ENCODE results near the gene NAGS.
A peak's percentile ranks its signal among the peaks of the same experiment; 100 is the strongest.

NAGS gene

DNA sequence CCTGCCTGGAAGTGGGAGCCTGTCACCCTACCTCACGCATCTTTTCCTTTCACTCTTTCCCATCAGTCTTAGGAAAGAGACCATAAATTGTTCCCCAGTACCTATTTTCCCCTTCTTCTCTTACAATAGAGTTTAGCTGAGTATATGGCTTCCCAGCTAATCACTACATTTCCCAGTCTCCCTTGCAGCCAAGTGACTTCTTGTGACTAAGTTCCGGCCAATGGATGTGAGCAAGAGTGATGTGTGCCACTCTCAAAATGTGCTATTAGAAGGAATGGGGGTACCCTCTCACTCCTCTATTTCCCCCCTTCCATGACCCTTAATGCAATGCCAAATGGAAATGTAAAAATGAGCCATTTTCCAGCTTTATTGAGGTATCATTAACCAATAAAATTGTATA, 42.5 kb upstream of the NAGS start:
- H4K8ac ChIP-seq (ENCODE audit: low read depth, low read length): no peak overlapping the region
- no peak overlapping the region for H4K91ac ChIP-seq (ENCODE audit: low read depth, low read length, poor library complexity)
- no peak overlapping the region for H3K4me3 ChIP-seq (ENCODE audit: low read length in 2 of 2)
- no peak overlapping the region for H2BK12ac ChIP-seq (ENCODE audit: low read length)
- H3K23ac ChIP-seq (ENCODE audit: low read depth, low read length, poor library complexity): no peak overlapping the region
- no peak overlapping the region for H3K18ac ChIP-seq (ENCODE audit: low read length)
- H3K4ac ChIP-seq (ENCODE audit: low read length): no peak overlapping the region
- WGBS, 2 donors (ENCODE audit: extremely low coverage in 2 of 2, insufficient read length in 2 of 2, insufficient replicate concordance in 1 of 2): no CpG with 5 or more reads among the region's 2 CpGs
- H3K4me1 ChIP-seq (ENCODE audit: control insufficient read depth in 2 of 2, insufficient read depth in 1 of 2, low read depth in 1 of 2, low read length in 2 of 2): no peaks in the 10 kb centered on the region
- H3K4me2 ChIP-seq (ENCODE audit: insufficient read depth, low read length, poor library complexity, severe bottlenecking): no peak overlapping the region
- no peak overlapping the region for H3K27ac ChIP-seq (replicated peaks; ENCODE audit: low read length)
- no peak overlapping the region for H2BK15ac ChIP-seq (ENCODE audit: low read length)
- H3K79me1 ChIP-seq (ENCODE audit: low read depth, low read length): no peaks in the 10 kb centered on the region
- DNase-seq (ENCODE audit: low spot score): no peak
- H2BK5ac ChIP-seq (ENCODE audit: low read length): no peak overlapping the region
- no peak overlapping the region for H2AK5ac ChIP-seq (ENCODE audit: low read depth, low read length)
- H3K9ac ChIP-seq (ENCODE audit: low read depth, low read length, poor library complexity): no peak overlapping the region
- H3K14ac ChIP-seq (ENCODE audit: low read length): no peak overlapping the region
- no peak overlapping the region for H2AFZ ChIP-seq (ENCODE audit: low read length)
- no peaks in the 10 kb centered on the region for H3K36me3 ChIP-seq (replicated peaks in 1 of 2; ENCODE audit: control insufficient read depth in 2 of 2, insufficient read depth in 2 of 2, low read length in 2 of 2)
- H3K27me3 ChIP-seq (ENCODE audit: control insufficient read depth in 3 of 3, insufficient read depth in 3 of 3, low read depth in 1 of 3, low read length in 3 of 3): peaks cover 0 to 32% (median 0%) of the 10 kb centered on the region in 3 experiments
- no peaks in the 10 kb centered on the region for H3K9me3 ChIP-seq (replicated peaks in 1 of 2; ENCODE audit: control insufficient read depth in 2 of 2, insufficient read depth in 1 of 2, low read depth in 1 of 2, low read length in 2 of 2)
- H2BK120ac ChIP-seq (ENCODE audit: low read depth, low read length): no peak overlapping the region

DNA sequence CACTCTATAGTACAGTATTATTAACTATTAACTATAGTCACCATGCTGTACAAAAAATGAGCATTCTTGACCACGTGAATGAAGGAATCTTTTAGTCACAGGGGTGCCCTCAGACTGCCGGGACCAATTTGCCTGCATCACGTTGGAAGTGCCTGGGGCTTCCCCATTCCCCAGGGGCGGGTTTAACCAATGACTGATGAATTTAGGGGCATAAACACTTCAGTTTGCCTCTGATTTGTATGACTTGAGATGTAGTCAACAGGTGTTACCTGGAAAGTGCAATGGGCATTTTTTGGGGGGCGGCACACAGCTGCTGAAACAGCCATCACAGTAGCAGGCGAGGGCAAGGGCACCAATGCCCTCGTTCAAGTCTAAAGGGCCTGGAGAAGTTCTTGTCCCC, 41.9 kb upstream of the NAGS start:
- no peak for DNase-seq (ENCODE audit: low spot score)
- Histone ChIP-seq H3K4me1 (ENCODE audit: control insufficient read depth in 2 of 2, insufficient read depth in 1 of 2, low read depth in 1 of 2, low read length in 2 of 2) (no peaks in the 10 kb centered on the region), H2BK15ac (ENCODE audit: low read length) (no peak overlapping the region), H3K4ac (ENCODE audit: low read length) (no peak overlapping the region), H4K8ac (ENCODE audit: low read depth, low read length) (no peak overlapping the region), H2BK5ac (ENCODE audit: low read length) (no peak overlapping the region), H3K79me1 (ENCODE audit: low read depth, low read length) (no peaks in the 10 kb centered on the region), H2BK12ac (ENCODE audit: low read length) (no peak overlapping the region), H2BK120ac (ENCODE audit: low read depth, low read length) (no peak overlapping the region), H3K27me3 (ENCODE audit: control insufficient read depth in 3 of 3, insufficient read depth in 3 of 3, low read depth in 1 of 3, low read length in 3 of 3) (peaks cover 0 to 36% (median 0%) of the 10 kb centered on the region in 3 experiments), H3K4me2 (ENCODE audit: insufficient read depth, low read length, poor library complexity, severe bottlenecking) (no peak overlapping the region), H3K18ac (ENCODE audit: low read length) (no peak overlapping the region), H3K14ac (ENCODE audit: low read length) (no peak overlapping the region), H3K23ac (ENCODE audit: low read depth, low read length, poor library complexity) (no peak overlapping the region), H3K9ac (ENCODE audit: low read depth, low read length, poor library complexity) (no peak overlapping the region), H3K4me3 (ENCODE audit: low read length in 2 of 2) (no peak overlapping the region), H2AK5ac (ENCODE audit: low read depth, low read length) (no peak overlapping the region), H3K36me3 (replicated peaks in 1 of 2; ENCODE audit: control insufficient read depth in 2 of 2, insufficient read depth in 2 of 2, low read length in 2 of 2) (no peaks in the 10 kb centered on the region), H3K9me3 (replicated peaks in 1 of 2; ENCODE audit: control insufficient read depth in 2 of 2, insufficient read depth in 1 of 2, low read depth in 1 of 2, low read length in 2 of 2) (no peaks in the 10 kb centered on the region), H4K91ac (ENCODE audit: low read depth, low read length, poor library complexity) (no peak overlapping the region), H3K27ac (replicated peaks; ENCODE audit: low read length) (no peak overlapping the region), H2AFZ (ENCODE audit: low read length) (no peak overlapping the region)
- WGBS, 2 donors (ENCODE audit: extremely low coverage in 2 of 2, insufficient read length in 2 of 2, insufficient replicate concordance in 1 of 2): no CpG with 5 or more reads among the region's 7 CpGs

DNA sequence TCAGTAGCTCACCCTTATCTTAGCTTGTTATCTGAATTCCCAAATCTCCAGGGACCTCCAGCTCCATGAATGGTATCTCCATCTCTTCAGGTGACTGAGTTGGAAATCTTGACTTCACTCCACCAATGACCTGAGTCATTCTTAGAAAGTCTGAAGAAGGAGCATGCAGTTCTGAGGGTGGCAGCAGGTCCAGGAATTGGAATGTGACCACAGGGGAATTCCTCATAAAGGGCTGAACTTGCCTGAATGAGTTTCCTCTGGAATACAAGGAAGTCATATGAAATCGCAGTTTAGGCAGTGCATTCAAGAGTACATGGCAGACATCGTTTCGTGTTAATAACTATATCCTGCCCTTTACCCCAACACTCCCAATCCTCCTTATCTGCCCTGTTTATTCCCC, 38.1 kb upstream of the NAGS start:
- Histone ChIP-seq H2BK12ac (ENCODE audit: low read length) (no peak overlapping the region), H3K4ac (ENCODE audit: low read length) (no peak overlapping the region), H3K14ac (ENCODE audit: low read length) (no peak overlapping the region), H2AK5ac (ENCODE audit: low read depth, low read length) (no peak overlapping the region), H4K91ac (ENCODE audit: low read depth, low read length, poor library complexity) (no peak overlapping the region), H2AFZ (ENCODE audit: low read length) (no peak overlapping the region), H2BK15ac (ENCODE audit: low read length) (no peak overlapping the region), H3K36me3 (replicated peaks in 1 of 2; ENCODE audit: control insufficient read depth in 2 of 2, insufficient read depth in 2 of 2, low read length in 2 of 2) (no peaks in the 10 kb centered on the region), H3K9me3 (replicated peaks in 1 of 2; ENCODE audit: control insufficient read depth in 2 of 2, insufficient read depth in 1 of 2, low read depth in 1 of 2, low read length in 2 of 2) (no peaks in the 10 kb centered on the region), H3K79me1 (ENCODE audit: low read depth, low read length) (no peaks in the 10 kb centered on the region), H3K23ac (ENCODE audit: low read depth, low read length, poor library complexity) (no peak overlapping the region), H3K18ac (ENCODE audit: low read length) (no peak overlapping the region), H2BK5ac (ENCODE audit: low read length) (no peak overlapping the region), H3K4me3 (ENCODE audit: low read length in 2 of 2) (no peak overlapping the region), H3K27ac (replicated peaks; ENCODE audit: low read length) (no peak overlapping the region), H2BK120ac (ENCODE audit: low read depth, low read length) (no peak overlapping the region), H4K8ac (ENCODE audit: low read depth, low read length) (no peak overlapping the region), H3K9ac (ENCODE audit: low read depth, low read length, poor library complexity) (no peak overlapping the region), H3K4me1 (ENCODE audit: control insufficient read depth in 2 of 2, insufficient read depth in 1 of 2, low read depth in 1 of 2, low read length in 2 of 2) (no peaks in the 10 kb centered on the region), H3K27me3 (ENCODE audit: control insufficient read depth in 3 of 3, insufficient read depth in 3 of 3, low read depth in 1 of 3, low read length in 3 of 3) (peaks cover 0 to 29% (median 0%) of the 10 kb centered on the region in 3 experiments), H3K4me2 (ENCODE audit: insufficient read depth, low read length, poor library complexity, severe bottlenecking) (no peak overlapping the region)
- no CpG with 5 or more reads among the region's 3 CpGs for WGBS, 2 donors (ENCODE audit: extremely low coverage in 2 of 2, insufficient read length in 2 of 2, insufficient replicate concordance in 1 of 2)
- DNase-seq (ENCODE audit: low spot score): no peak

DNA sequence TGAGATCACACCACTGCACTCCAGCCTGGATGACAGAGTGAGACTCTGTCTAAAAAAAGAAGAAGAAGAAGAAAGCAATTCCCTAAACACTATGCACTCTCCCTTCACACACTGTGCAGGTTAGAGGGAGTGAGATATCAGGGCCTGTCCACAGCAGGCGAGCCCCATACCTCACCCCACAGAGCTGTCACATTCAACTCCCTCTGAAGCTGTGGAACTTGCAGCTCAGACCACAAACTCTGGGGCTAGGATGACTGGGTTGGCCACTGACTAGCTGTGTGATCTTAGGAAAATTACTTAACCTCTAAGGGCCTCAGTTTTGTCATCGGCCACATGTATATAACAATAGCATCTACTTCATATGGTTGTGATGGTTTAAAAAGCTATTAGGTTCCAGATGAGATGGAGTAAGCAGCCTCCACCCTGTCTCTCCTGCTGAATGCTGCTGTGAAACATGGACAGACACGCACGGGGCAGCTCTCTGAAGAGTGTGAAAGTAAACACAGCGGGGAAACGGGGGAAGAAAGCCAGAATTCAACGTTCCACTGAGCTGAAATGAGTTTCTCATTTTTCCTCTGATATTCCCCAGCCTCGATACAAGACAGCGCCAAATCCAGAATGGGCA, 37.1 kb upstream of the NAGS start:
- Histone ChIP-seq H3K36me3 (replicated peaks in 1 of 2; ENCODE audit: control insufficient read depth in 2 of 2, insufficient read depth in 2 of 2, low read length in 2 of 2) (no peaks in the 10 kb centered on the region), H3K14ac (ENCODE audit: low read length) (no peak overlapping the region), H2AK5ac (ENCODE audit: low read depth, low read length) (no peak overlapping the region), H2BK15ac (ENCODE audit: low read length) (no peak overlapping the region), H4K8ac (ENCODE audit: low read depth, low read length) (no peak overlapping the region), H2AFZ (ENCODE audit: low read length) (peak overlapping the region; percentile 61), H2BK120ac (ENCODE audit: low read depth, low read length) (no peak overlapping the region), H3K4me2 (ENCODE audit: insufficient read depth, low read length, poor library complexity, severe bottlenecking) (no peak overlapping the region), H2BK5ac (ENCODE audit: low read length) (no peak overlapping the region), H3K4ac (ENCODE audit: low read length) (no peak overlapping the region), H3K27ac (replicated peaks; ENCODE audit: low read length) (no peak overlapping the region), H3K4me1 (ENCODE audit: control insufficient read depth in 2 of 2, insufficient read depth in 1 of 2, low read depth in 1 of 2, low read length in 2 of 2) (no peaks in the 10 kb centered on the region), H3K23ac (ENCODE audit: low read depth, low read length, poor library complexity) (no peak overlapping the region), H3K27me3 (ENCODE audit: control insufficient read depth in 3 of 3, insufficient read depth in 3 of 3, low read depth in 1 of 3, low read length in 3 of 3) (peaks cover 0 to 23% (median 0%) of the 10 kb centered on the region in 3 experiments), H4K91ac (ENCODE audit: low read depth, low read length, poor library complexity) (no peak overlapping the region), H3K4me3 (ENCODE audit: low read length in 2 of 2) (no peak overlapping the region), H3K9ac (ENCODE audit: low read depth, low read length, poor library complexity) (no peak overlapping the region), H3K9me3 (replicated peaks in 1 of 2; ENCODE audit: control insufficient read depth in 2 of 2, insufficient read depth in 1 of 2, low read depth in 1 of 2, low read length in 2 of 2) (no peaks in the 10 kb centered on the region), H2BK12ac (ENCODE audit: low read length) (no peak overlapping the region), H3K79me1 (ENCODE audit: low read depth, low read length) (no peaks in the 10 kb centered on the region), H3K18ac (ENCODE audit: low read length) (no peak overlapping the region)
- no CpG with 5 or more reads among the region's 9 CpGs for WGBS, 2 donors (ENCODE audit: extremely low coverage in 2 of 2, insufficient read length in 2 of 2, insufficient replicate concordance in 1 of 2)
- DNase-seq (ENCODE audit: low spot score): no peak

All from neuronal stem cell (in vitro differentiated cells).